Activated CD4-positive, alpha-beta T cell treated with anti-CD3 and anti-CD28 coated beads for 1 hour (primary cell): ENCODE measurements around the gene NUP50.

ENCODE experiments used
- DNase-seq: peaks from one replicate; pipeline ENCODE4 v3.0.0-alpha.2; 2020

Gene NUP50, protein sequence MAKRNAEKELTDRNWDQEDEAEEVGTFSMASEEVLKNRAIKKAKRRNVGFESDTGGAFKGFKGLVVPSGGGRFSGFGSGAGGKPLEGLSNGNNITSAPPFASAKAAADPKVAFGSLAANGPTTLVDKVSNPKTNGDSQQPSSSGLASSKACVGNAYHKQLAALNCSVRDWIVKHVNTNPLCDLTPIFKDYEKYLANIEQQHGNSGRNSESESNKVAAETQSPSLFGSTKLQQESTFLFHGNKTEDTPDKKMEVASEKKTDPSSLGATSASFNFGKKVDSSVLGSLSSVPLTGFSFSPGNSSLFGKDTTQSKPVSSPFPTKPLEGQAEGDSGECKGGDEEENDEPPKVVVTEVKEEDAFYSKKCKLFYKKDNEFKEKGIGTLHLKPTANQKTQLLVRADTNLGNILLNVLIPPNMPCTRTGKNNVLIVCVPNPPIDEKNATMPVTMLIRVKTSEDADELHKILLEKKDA

DNA sequence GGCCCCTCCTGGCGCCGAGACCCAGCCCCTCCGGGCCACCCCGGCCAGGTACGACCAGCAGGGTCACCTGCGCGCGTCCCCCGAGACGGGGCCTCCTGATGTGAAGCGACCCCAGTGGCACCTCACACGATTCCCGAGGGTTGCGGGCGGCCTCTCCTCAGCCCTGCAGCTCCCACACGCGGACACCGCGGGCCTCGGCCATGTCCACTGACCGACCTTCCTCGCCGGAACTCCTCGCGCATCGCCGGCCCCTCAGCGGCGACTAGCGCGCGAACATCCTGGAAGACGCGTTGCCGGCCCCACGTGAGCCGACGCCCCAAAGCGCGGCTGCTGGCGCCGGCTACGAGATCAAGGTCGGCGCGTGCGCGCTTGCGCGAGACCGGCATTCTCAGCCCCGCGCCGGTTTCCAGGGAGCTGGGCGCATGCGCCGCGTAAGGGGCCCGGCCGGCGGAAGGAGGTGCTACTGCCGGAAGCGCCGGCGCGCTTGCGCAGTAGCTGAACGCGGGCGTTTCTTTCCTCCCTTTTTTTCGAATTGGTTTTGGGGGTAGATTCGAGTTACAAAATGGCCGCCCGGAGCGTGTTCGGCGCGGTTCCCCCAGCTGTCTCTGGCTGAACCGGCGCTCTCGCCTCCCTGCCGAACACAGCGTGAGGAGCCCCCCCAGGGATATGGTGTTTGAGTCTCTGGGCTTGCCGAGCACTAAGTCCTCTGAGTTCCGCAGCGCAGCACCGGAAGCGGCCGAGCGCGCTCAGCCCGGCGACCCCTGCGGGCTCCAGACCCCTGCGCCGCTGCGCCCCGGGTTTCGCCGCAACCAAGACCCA, at the start of gene NUP50:
NUP50 (plus strand) TSS at position 475 of the 819 bp plus-strand sequence. CDS start 4,253 bp downstream, outside the sequence.
- DNase-seq: peak; percentile 96

DNA sequence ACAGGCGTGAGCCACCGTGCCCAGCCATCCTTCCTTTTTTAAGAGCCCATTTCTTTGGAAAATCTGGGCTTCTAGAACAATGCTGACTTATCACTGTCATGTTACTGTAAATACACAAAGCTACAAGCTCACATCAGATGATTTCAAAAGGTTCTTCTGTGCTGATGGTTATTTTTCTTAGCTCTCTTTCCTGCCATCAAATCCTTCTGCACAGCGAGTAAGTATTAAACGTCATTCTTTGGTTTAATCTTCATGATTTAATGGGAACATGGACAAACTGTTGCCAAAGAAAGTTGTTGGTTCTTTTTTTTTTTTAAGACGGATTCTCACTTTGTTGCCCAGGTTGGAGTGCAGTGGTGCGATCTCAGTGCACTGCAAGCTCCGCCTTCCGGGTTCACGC, 43.3 kb upstream of the NUP50 start:
- DNase-seq: no peak

DNA sequence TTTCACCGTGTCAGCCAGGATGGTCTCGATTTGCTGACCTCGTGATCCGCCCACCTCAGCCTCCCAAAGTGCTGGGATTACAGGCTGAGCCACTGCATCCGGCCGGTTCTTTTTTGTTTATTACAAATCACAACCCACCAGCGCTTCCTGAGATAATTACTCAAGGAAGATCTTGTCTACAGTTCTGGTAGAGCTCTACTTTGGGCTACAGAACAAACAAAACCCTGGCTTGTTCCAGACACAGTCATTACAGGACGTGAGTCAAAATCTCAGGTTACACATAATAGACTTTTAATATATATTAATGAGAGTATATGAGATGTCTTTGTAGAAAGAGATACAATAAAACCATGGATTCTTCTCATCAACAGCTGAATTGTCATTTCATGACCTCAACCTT, 42.8 kb upstream of the NUP50 start:
- no peak for DNase-seq

DNA sequence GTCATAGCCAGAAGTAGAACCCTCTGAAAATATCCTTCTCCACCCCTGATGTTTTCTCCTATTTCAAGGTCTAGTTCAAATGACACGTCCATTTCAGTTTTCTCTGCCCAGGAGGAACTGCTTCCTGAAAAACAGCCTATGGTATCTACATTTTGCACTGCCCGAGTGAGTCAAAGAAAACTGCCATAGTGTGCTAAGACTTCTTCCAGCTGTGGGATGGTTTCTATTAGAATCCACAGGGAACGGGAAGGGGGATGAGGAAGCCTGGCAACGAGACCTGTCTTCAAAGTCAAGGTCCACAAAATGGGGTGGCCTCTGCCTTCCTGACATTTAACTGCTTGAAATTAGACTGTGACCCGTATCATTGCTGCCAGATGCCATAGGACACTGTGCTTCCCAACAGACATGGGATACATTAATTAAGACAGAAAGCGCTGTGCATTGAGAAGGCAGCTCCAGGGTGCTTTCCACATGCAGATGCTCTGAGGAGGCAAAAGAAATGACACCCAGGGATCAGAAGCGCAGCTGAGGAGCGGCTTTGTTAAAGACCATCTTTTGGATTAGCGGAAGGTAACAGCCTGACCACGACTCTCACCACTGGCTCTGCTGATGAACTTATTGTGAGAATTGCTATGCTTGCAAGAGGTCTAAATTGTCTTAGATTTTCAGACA, 39.4 kb upstream of the NUP50 start:
- no peak for DNase-seq

DNA sequence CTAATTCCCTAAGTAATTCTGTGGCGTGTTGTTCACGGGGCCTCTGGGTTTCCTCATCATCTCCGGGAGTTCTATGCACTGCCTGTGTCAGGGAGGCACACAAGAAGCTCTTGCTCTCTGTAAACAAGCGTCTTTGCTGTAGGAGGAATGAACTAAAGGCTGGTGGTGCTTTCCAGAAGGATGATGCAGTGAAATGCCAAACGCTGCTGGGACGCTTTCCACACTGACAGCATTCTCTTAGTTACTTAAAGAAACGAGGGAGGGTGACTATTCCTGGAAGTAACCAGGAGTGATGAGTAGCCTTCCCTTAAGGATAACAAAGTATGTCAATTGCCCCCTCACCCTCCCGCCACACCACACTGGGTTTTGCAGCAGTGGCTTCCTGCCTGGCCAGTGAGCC, 38.5 kb upstream of the NUP50 start:
- no peak for DNase-seq

DNA sequence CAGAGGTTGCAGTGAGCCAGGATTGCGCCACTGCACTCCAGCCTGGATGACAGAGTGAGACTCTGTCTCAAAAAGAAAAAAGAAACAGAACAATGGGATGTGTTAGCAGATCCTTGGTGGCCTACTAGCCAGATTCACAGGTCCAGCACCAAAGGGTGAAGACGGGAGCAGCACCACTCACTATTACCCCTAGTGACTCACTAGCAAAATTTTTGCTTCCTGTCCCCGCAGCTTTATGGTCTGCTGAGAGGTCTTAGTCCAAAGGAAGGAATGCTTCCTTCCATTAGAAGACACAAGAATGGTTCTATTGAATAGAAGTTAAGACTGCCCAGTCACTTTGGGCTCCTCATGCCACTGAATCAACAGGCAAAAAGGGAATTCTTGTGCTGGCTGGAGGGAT, 35.9 kb upstream of the NUP50 start:
- DNase-seq: no peak

DNA sequence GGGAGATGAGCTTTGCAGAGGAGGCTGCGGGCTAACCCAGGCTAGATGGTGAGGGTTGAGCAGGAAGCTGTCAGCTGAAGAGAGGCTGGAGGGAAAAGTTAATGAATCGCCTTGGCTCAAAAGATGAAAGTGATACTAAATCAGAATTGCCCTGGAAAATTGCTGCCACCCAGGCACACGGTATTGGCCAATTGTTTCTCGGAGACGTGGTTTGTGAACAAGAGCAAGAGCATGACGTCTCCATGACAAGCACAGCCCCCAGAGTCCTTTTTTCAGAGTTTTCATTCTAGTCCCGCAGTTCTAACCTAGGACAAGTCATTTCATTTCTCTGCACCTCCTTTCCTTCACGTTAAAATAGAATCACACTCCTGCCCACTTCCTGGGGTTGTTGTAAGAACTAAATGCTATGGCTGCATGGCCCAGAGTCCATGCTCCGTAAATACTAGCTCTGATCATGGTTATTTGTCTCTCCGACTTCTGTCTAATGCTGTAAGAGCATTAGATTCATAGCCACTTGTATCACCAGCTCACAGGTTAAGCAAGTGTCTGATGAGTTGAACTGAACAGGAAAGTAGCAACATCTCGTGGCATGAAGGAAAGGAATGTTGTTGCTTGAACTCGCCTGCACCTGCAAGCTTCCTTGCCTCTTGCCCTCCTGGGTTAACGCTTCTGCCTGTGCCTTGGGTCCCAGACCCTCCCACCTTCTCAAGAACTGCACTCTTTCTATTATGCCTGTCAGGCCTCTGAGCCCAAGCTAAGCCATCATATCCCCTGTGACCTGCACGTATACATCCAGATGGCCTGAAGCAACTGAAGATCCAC, 33.8 kb upstream of the NUP50 start:
- no peak for DNase-seq

DNA sequence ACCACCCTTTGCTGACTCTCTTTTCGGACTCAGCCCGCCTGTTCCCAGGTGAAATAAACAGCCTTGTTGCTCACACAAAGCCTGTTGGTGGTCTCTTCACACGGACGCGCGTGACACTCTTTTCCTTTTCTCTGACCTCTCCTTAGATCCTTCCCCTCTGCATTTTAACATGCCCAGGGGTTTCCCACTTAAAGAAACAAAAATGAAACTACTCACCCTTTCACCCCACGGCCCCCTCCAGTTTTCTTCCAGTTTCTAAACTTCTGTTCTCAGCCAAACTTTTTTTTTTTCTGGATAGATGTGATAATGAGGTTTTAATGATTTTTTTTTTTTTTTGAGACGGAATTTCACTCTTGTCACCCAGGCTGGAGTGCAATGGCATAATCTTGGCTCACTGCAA, 32.8 kb upstream of the NUP50 start:
- no peak for DNase-seq

DNA sequence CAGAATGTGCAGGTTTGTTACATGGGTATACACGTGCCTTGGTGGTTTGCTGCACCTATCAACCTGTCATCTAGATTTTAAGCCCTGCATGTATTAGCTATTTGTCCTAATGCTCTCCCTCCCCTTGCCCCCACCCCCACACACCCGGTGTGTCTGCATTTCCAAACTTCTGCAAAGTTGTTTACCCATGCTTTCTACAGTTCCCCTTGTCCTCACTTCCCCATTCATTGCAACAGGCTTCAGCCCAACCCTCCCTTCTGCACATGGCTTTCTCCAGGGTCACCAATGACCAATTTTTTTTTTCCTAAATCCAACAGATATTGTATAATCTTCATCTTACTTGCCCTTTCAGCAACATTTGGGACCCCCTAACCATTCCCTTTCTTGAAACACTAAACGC, 32.0 kb upstream of the NUP50 start:
- DNase-seq: no peak

DNA sequence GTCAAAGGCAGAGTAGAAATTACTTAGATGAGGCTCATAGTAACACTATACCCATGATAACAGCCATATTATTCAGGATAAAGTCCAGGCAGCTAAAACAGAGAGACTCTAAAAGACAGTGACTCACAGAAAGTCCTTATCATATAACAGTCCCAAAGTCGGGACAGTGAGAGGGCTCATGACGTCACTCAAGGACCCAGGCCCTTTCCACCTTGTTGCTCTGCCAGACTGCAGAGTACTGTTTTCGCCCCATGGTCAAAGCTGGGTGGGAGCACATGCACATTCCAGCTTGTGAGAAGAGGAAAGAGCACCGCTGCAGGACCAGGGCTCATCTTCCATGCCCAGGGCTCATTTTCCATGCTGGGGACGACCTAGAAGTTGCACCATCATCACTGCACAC, 29.4 kb upstream of the NUP50 start:
- no peak for DNase-seq

DNA sequence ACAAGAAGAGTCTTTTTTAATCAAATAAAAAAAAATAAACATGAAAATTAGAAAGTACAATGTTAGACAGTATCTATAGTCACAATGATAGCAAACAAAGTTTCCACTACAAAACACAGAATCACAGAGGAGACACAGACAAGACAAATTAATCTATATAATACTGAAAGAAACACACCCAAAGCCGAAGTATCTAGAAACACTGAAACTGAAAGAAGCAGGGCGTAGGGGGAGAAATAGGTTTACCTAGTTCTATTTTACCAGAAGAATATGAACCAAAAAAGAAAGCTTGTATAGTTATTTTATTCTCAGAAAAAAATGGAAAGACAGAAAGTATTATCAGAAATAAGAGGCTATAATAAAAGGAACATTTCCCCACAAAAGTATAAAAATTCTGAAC, 27.1 kb upstream of the NUP50 start:
- no peak for DNase-seq

DNA sequence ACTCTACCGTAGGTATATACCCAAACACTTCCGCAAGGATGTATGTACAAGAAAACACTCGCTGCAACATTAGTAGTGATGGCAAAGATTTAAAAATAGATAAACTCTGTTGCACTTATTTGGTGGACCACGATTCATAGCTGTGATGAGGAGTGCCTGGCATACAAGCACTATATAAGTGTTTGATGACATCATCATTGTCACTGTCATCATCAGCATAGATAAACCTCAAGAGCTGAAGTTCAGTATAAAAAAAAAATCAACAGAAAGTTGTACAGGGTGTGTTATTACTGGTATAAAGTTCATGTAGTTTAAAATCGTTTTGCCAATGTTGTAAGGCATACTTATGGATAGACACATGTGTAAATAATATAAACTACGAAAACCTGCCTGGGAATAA, 24.0 kb upstream of the NUP50 start:
- DNase-seq: no peak

DNA sequence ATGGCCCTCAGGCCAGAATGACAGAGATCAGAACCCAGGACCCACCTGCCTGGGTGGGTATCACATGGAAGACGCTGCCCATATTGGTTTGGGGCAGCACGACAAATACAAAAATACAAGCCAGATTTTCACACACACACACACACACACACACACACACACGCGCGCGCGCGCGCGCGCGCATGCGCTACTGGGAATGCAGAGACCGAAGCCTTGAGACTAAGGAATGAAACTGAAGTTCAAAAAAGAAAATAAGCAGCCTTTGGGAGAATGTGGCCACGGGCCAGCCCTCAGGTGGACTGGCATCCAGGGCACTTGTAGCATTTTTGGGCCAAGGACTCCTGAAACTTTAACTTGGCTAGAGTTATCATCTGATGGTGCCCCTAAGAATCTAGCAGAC, 21.3 kb upstream of the NUP50 start:
- DNase-seq: no peak

DNA sequence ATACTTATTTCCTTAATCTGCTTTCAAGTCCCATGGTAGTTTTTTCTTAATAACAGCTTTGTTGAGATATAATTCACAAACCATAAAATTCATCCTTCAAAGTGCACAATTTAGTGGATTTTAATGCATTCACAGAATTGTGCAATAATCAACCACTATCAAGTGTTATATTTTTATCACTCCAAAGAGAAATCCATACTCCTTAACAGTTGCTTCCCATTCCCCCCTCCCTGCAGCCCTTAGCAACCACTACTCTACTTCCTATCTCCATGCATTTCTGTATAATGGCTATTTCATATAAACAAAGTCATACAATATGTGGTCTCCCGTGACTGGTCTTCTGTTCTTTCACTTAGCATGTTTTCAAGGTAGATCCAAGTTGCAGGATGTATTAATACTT, 18.8 kb upstream of the NUP50 start:
- DNase-seq: no peak

DNA sequence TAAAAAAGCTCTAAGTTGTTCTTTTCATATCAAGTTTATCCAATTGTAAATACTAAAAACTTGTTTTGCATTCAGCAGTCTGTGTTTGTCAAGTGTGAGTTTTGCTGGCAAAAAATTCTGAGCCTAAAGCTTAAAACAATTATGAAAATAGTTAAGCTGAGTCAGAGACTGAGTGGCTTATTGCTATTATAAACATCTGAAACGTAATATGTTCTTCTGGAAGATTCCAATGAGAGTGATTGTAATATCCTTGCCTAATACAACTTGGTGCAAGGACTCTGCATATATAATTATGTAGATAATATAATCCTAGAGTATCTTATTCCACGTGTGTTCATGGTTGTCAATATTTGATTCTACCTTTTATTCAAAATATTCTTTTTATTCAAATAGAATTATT, 14.1 kb upstream of the NUP50 start:
- no peak for DNase-seq

DNA sequence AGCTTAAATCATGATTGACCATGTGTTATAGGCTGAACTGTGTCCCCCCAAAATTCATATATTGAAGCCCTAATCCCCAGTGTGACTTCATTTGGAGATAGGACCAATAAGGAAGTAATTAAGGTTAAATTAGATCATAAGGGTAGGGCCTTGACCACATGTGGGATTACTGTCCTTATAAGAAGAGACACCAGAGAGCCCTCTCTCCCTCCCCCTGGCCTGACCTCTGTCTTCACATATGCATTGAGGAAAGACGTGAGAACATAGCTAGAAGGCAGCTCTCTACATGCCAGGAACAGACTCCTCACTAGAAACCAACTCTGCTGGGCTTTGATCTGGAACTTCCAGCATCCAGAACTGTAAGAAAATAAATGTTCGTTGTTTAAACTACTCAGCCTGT, 13.6 kb upstream of the NUP50 start:
- no peak for DNase-seq

DNA sequence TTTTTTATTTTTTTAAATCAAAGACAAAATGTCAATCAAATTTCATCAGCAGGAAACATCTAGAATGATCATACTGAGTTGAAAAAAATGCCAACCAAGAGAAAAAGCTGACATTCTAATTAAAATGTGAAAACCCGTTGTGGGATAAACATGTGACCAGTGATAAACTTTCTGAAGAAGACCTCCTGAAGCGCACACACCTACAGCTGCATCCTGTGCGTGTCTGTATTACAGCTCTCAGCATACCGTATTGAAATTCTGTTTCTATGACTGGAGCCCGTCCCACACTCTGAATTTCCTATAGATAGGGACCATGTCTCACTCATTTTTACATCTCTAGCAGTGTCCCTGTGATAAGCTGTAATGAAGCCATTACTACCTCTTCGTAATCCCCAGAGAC, 12.2 kb upstream of the NUP50 start:
- DNase-seq: no peak

DNA sequence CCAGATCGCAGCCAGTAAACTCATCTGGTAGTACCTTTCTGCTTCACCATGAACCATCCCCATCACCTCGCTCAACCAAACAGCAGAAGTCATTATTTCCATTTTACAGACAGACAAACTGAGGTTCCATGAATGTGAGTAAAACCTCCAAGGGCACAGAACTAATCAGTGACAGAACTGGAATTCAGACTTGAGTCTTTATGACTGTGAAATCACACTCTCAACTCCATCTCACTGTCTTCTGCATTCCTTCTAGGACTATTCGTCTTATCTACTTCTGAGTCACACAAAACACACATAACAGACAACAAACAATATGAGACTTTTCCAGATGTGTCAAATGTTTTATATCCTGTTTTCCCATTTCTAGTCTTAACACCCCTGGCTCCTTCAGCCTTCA, 9.3 kb upstream of the NUP50 start:
- DNase-seq: no peak

DNA sequence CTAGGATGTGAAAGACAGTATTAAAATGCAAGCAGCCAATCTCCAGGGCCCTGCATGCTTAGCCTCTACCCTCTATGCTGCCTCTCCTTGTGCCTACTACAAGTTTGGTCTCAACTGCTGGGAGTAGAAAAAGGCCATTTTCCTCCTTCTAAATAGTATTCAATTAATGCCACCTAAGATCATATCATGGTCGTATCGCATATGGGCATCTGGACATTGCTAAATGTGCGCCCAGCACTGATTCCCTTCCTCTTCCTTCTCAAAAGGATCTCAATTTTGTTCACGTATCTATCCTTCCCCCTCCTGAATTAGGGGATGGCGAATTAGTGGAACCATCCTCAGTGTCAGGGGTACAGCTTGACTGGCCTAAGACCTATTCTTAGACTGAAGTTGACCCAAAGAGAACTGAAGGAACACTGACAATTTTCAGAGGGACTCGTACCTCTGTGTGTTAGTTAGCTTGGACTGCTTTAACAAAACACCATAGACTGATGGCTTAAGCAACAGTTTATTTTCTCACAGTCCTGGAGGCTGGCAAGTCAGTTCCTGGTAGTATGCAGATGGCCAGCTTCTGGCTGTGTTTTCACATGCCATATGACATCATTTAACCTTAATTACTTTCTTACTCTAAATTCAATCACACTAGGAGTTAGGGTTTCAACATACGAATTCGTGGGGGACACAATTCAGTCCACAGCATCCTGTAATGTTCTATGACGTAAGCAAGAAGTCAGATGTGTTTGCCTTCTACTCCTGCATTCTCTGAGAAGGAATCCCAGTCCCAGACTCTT, 8.5 kb upstream of the NUP50 start:
- no peak for DNase-seq

DNA sequence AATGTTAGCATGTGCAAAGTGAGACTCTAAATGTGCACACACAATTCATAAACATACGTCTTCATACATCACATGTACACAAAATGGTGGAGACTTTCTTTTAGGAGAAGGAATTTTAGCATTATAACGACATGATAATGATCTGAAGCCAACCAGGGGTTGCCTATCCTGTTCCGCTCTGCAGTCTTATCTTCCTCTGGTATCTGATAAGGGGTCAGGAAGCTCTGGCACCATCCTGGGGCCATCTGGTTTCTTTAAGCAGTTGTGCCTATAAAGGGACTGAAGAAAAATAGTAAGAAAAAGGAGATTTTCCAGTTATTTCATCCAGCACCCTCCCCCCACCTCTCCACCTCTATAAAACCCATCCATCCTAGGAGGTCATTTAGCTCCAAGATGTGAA, 5.8 kb upstream of the NUP50 start:
- no peak for DNase-seq

DNA sequence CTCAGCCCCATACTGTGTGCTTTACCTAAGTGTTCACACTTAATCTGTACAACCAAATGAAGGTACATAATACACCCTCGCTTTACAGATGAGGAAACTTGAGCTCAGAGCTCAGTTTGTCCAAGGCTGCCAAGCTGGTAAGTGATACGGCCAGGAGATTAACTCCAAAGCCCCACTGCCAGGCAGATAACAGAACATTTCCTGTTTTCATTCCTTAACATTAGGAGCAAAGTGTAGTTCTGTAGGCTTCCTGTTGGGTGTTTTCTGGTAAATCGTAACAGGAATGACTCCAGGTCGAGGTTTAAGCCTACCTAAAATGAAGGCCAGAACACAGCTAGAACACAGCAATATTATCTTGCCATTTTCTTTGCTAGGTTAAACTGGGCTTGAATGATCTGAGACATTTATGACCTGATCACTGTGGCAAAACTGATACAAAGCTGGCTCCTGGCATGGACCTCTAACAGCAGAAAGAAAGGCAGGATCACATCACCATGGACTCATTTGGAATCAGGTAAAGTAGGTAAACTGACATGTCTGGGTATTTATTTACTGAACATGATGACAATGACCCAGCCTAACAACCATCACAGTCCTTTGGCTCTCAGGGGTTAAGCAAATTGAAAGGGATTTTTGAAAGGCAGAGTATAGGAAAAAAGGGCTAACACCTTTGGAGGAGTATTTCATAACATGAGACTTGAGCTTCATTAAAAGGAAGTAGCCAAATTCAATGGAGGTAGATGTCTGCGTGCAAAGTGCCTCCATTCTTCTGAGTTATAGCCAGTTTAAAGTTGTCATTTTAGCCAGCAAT, 3.9 kb upstream of the NUP50 start:
- DNase-seq: no peak
